Coronary artery (tissue), 2 donors: ENCODE results near the gene FOXQ1.

Experiments used
- DNase-seq: peaks from one replicate; pipeline ENCODE4 v3.0.0-alpha.2; 2017; ENCODE audit warnings: low spot score
- H3K27ac ChIP-seq, 2 donors: fragments of 200-600 bp; sonication (generic); one replicate each; pipeline ENCODE4 v1.5.1; 2016 to 2019
- H3K4me3 ChIP-seq: fragments of 200-600 bp; sonication (generic); 2 replicates; pipeline ENCODE4 v1.5.1; 2016; ENCODE audit warnings: mild to moderate bottlenecking, moderate library complexity
- CTCF ChIP-seq: fragments of 200-600 bp; sonication (generic); IDR thresholded peaks from one replicate; pipeline ENCODE4 v1.5.1; 2019; ENCODE audit warnings: antibody characterized with exemption

Gene FOXQ1

GRCh38 chr6:1362643-1363042 is 50.7 kb downstream of the FOXQ1 start:
- TF ChIP-seq CTCF = no peak
- H3K27ac ChIP-seq = no peak overlapping the region

GRCh38 chr6:1363298-1363697 is 51.4 kb downstream of the FOXQ1 start:
- no peak for TF ChIP-seq CTCF
- H3K27ac ChIP-seq = no peak overlapping the region
- no peak for DNase-seq
- H3K4me3 ChIP-seq = no peak overlapping the region

More at GRCh38 chr6:1362643-1363042, 50.7 kb downstream of the FOXQ1 start:
- no peak overlapping the region for H3K4me3 ChIP-seq
- DNase-seq = no peak

- no peak overlapping the region for H3K4me3 ChIP-seq
- no peak for DNase-seq
- no peak overlapping the region for H3K27ac ChIP-seq
- TF ChIP-seq CTCF = no peak
Measured at GRCh38 chr6:1363729-1364572, 52.1 kb downstream of the FOXQ1 start.
